Activated naive CD4-positive, alpha-beta T cell treated with anti-CD3 and anti-CD28 coated beads for 36 hours (primary cell): ENCODE measurements around the gene CREM. TPM values are rescaled to one million over a fixed set of nuclear protein-coding genes. Genes with fewer than 3 reads are reported as not detected.
A peak's percentile ranks its signal among the peaks of the same experiment; 100 is the strongest.
"Not testable (repeated sequence)": the region's sequence is repeated elsewhere in the genome, so short reads cannot be mapped to it uniquely, and the experiment has no call there.

ENCODE experiments used
- CTCF ChIA-PET: fragments of 350-600 bp; sonication (Branson Sonifier 250); formaldehyde crosslinking; loops from one replicate; lab custom pipeline; 2021; ENCODE audit warnings: antibody characterized with exemption; lab: Charles Lee
- DNase-seq: peaks from one replicate; pipeline ENCODE4 v3.0.0-alpha.2; 2020
- H3K27ac Mint-ChIP-seq: one replicate; pipeline ENCODE4 v1.8.0; 2021; ENCODE audit warnings: mild to moderate bottlenecking, mixed read lengths
- H3K27me3 Mint-ChIP-seq: one replicate; pipeline ENCODE4 v1.8.0; 2021; ENCODE audit warnings: low read depth, mixed read lengths
- H3K36me3 Mint-ChIP-seq: one replicate; pipeline ENCODE4 v1.8.0; 2021; ENCODE audit warnings: low read depth, mixed read lengths
- H3K4me1 Mint-ChIP-seq: one replicate; pipeline ENCODE4 v1.8.0; 2021; ENCODE audit warnings: low read depth, mixed read lengths
- H3K4me3 Mint-ChIP-seq: one replicate; pipeline ENCODE4 v1.8.0; 2021; ENCODE audit warnings: mild to moderate bottlenecking, moderate library complexity, mixed read lengths
- H3K9me3 Mint-ChIP-seq: one replicate; pipeline ENCODE4 v1.8.0; 2021; ENCODE audit warnings: mixed read lengths
- intact Hi-C: fragments of 100-400 bp; cut with micrococcal nuclease; formaldehyde crosslinking; loops from one replicate; pipeline ENCODE4 v1.15.1; 2023
- total RNA-seq, 2 experiments: library from RNA; stranded (reverse); gene quantifications; one replicate each; pipeline ENCODE4 v1.2.3, GENCODE V29; 2021

Gene CREM
- total RNA-seq, 2 experiments from 2014 or later = 107 to 111 TPM

- no peak for DNase-seq
- H3K27ac Mint-ChIP-seq = no peak overlapping the region
- H3K9me3 Mint-ChIP-seq = no peaks in the 10 kb centered on the region
- peaks cover 22% of the 10 kb centered on the region for H3K4me1 Mint-ChIP-seq
- intact Hi-C loops = no loop called here
- H3K27me3 Mint-ChIP-seq = no peaks in the 10 kb centered on the region
- CTCF ChIA-PET = interaction anchor here (1.4 to 12.1 kb wide), 2 partner anchors 63 to 90 kb away, joined by 3 to 223 read pairs; partner anchors contain the start of gene CREM
- no peak overlapping the region for H3K4me3 Mint-ChIP-seq
- H3K36me3 Mint-ChIP-seq = peaks cover 28% of the 10 kb centered on the region
These were observed 86.2 kb downstream of the CREM start for GRCh38 chr10:35212856-35213255.

GRCh38 chr10:35213699-35214098 is 87.1 kb downstream of the CREM start:
- Mint-ChIP-seq H3K27me3 (no peaks in the 10 kb centered on the region), H3K4me1 (peaks cover 26% of the 10 kb centered on the region), H3K9me3 (no peaks in the 10 kb centered on the region), H3K27ac (no peak overlapping the region), H3K4me3 (no peak overlapping the region), H3K36me3 (peaks cover 24% of the 10 kb centered on the region)
- intact Hi-C loops = no loop called here
- DNase-seq = no peak
- CTCF ChIA-PET = interaction anchor here (0.6 to 12.1 kb wide), 3 partner anchors 18 to 126 kb away, joined by 5 to 223 read pairs (median 6); partner anchors contain the start of gene CREM

GRCh38 chr10:35214607-35215020 is 88.0 kb downstream of the CREM start:
- CTCF ChIA-PET = interaction anchor here (1.0 to 12.1 kb wide), 2 partner anchors 18 to 91 kb away, joined by 6 to 223 read pairs; partner anchors contain the start of gene CREM
- Mint-ChIP-seq H3K36me3 (peaks cover 18% of the 10 kb centered on the region), H3K4me1 (peaks cover 28% of the 10 kb centered on the region), H3K27ac (no peak overlapping the region), H3K27me3 (no peaks in the 10 kb centered on the region), H3K9me3 (no peaks in the 10 kb centered on the region), H3K4me3 (no peak overlapping the region)
- intact Hi-C loops = no loop called here
- no peak for DNase-seq

DNA sequence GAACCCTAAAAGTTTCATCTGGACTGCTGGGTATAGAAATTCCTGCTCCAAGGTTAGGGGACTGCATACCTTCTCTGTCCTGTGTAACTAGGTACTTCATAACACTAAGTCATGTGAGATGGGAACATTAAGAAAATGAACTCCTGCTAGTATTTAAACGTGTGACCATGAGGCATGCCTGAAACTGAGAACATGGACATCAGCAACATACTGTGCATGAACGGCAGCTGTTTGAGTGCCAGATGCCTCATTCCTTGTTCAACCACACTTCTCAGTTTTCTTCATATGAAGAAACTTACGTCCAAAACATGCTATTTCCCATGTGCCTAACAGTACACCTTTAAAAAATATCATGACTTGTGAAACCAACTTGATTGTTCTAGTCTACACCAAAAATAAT is 88.5 kb downstream of the CREM start:
- Mint-ChIP-seq H3K36me3 (peaks cover 16% of the 10 kb centered on the region), H3K27ac (no peak overlapping the region), H3K9me3 (no peaks in the 10 kb centered on the region), H3K4me1 (peaks cover 29% of the 10 kb centered on the region), H3K4me3 (no peak overlapping the region), H3K27me3 (no peaks in the 10 kb centered on the region)
- CTCF ChIA-PET = interaction anchor here (12.1 kb wide), 1 partner anchor 92 kb away, joined by 223 read pairs; the partner anchor contains the start of gene CREM
- DNase-seq = no peak
- intact Hi-C loops = no loop called here

DNA sequence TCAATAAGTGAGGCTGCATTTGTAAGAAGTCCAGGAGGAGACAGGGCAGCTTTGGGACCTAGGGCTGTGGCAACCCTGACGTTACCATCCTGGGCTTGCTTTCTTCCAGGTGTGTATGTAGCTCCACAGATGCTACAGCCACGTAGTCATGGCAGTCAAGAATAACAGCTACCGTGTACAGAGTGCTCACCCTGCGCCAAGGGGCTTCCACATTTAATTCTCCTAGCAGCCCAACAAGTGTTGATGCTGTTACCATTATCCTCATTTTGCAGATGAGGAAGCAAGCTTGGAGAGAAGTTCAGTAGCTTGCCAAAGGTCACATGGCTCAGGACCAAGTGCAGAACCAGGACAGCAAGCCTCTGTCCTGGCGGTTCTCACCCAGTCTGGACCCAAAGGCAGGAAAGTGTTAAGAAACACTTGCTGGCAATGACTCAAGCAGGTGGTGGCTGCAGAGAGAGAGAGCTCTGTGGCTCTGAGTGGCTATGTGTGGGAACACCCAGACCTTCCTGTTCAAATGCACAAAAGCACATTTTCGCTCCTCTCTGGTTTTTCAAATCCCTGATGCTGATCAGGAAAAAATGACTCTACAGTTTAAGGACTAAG is 89.8 kb downstream of the CREM start:
- H3K27me3 Mint-ChIP-seq = no peaks in the 10 kb centered on the region
- peak; percentile 33 for DNase-seq
- no peak overlapping the region for H3K4me3 Mint-ChIP-seq
- peaks cover 32% of the 10 kb centered on the region for H3K4me1 Mint-ChIP-seq
- intact Hi-C loops = no loop called here
- H3K36me3 Mint-ChIP-seq = peaks cover 10% of the 10 kb centered on the region
- H3K9me3 Mint-ChIP-seq = no peaks in the 10 kb centered on the region
- CTCF ChIA-PET = interaction anchor here (0.7 to 12.1 kb wide), 8 partner anchors 12 to 221 kb away, joined by 3 to 223 read pairs (median 9); partner anchors contain the start of gene CREM
- H3K27ac Mint-ChIP-seq = no peak overlapping the region

GRCh38 chr10:35216956-35217355 is 90.3 kb downstream of the CREM start:
- peaks cover 32% of the 10 kb centered on the region for H3K4me1 Mint-ChIP-seq
- not testable (repeated sequence) for H3K4me3 Mint-ChIP-seq, H3K9me3 Mint-ChIP-seq

GRCh38 chr10:35217455-35217854 is 90.8 kb downstream of the CREM start:
- CTCF ChIA-PET = interaction anchor here (0.7 to 12.1 kb wide), 10 partner anchors 8 to 222 kb away, joined by 3 to 223 read pairs (median 6); partner anchors contain the start of gene CREM
- no peaks in the 10 kb centered on the region for H3K9me3 Mint-ChIP-seq

More at GRCh38 chr10:35216956-35217355, 90.3 kb downstream of the CREM start:
- intact Hi-C loops, DNase-seq, H3K36me3 Mint-ChIP-seq, H3K27ac Mint-ChIP-seq, H3K27me3 Mint-ChIP-seq: not testable (repeated sequence)
- CTCF ChIA-PET = interaction anchor here (0.7 to 12.1 kb wide), 10 partner anchors 13 to 222 kb away, joined by 3 to 223 read pairs (median 6); partner anchors contain the start of gene CREM

GRCh38 chr10:35218339-35218955 is 91.8 kb downstream of the CREM start:
- peak overlapping the region; percentile 74 for H3K27ac Mint-ChIP-seq
- intact Hi-C loops = loop anchor here (1.0 kb wide), 7 partner anchors 23 to 552 kb away; partner anchors contain the start of genes CREM and CUL2
- H3K4me3 Mint-ChIP-seq = peak overlapping the region; percentile 47
- peaks cover 3% of the 10 kb centered on the region for H3K36me3 Mint-ChIP-seq
- H3K9me3 Mint-ChIP-seq = no peaks in the 10 kb centered on the region
- H3K27me3 Mint-ChIP-seq = no peaks in the 10 kb centered on the region
- DNase-seq = peak; percentile 96
- H3K4me1 Mint-ChIP-seq = peaks cover 32% of the 10 kb centered on the region
- CTCF ChIA-PET = interaction anchor here (0.6 to 12.1 kb wide), 11 partner anchors 11 to 262 kb away, joined by 3 to 223 read pairs (median 5); partner anchors contain the start of gene CREM

More at GRCh38 chr10:35217455-35217854, 90.8 kb downstream of the CREM start:
- intact Hi-C loops = no loop called here
- Mint-ChIP-seq H3K27ac (no peak overlapping the region), H3K4me1 (peaks cover 32% of the 10 kb centered on the region), H3K27me3 (no peaks in the 10 kb centered on the region), H3K36me3 (peaks cover 3% of the 10 kb centered on the region), H3K4me3 (no peak overlapping the region)
- no peak for DNase-seq

GRCh38 chr10:35219292-35219691 is 92.6 kb downstream of the CREM start:
- H3K36me3 Mint-ChIP-seq = no peaks in the 10 kb centered on the region
- peak overlapping the region; percentile 74 for H3K27ac Mint-ChIP-seq
- no peak overlapping the region for H3K4me3 Mint-ChIP-seq
- H3K27me3 Mint-ChIP-seq = no peaks in the 10 kb centered on the region
- peak; percentile 29 for DNase-seq
- intact Hi-C loops = no loop called here
- CTCF ChIA-PET = interaction anchor here (0.6 to 12.1 kb wide), 8 partner anchors 20 to 344 kb away, joined by 3 to 223 read pairs (median 8); partner anchors contain the start of gene CREM
- peaks cover 32% of the 10 kb centered on the region for H3K4me1 Mint-ChIP-seq
- H3K9me3 Mint-ChIP-seq = no peaks in the 10 kb centered on the region

DNA sequence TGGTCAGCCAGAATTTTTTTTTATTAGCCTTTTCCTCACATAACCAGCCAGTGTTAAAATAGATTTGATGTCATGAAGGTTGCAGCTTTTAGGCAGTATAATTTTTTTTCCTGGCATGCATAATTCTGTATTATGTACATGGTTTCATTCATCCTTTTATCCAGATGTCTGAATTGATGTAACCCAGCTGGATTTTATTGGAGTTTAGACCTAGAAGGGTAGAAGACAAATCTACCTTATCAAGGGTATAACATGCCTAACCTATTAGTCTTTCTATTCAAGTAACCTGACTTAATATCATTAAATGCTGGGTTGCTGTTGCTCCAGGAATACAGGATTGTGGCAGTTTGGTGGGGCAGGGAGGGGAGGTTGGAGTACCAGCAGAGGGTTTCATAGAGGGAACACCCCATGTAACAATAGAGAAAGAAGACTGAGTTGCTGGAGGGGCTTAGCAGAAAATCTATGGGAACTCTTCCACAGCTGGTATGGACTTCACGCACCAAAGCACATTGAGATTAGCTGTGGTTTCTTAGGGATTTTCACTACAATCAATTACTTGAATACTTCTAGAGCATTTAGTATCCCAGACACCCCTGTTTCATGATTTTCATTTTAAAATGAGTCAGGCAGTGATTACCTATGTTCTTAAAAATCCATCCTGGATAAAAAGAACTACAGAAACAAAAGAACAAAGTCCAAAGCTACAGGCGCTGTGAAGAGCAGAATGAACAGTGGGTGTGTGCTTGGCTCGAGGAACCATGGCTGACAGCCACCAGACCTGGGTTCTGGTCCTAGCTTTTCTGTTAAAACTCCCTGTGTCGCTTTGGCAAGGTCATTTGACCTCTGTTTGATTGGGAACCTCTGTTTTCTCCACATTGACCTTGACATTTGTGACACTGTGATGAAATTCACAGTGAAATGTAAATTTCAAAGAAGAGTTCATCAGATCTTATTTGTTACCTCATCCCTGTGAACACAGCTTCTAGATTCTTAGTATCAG is 93.5 kb downstream of the CREM start:
- Mint-ChIP-seq H3K27me3 (no peaks in the 10 kb centered on the region), H3K4me1 (peaks cover 34% of the 10 kb centered on the region), H3K27ac (no peak overlapping the region), H3K9me3 (no peaks in the 10 kb centered on the region), H3K4me3 (no peak overlapping the region), H3K36me3 (no peaks in the 10 kb centered on the region)
- no peak for DNase-seq
- intact Hi-C loops = loop anchor here (10.0 kb wide), 1 partner anchor 525 kb away; no protein-coding TSS in a partner anchor
- CTCF ChIA-PET = interaction anchor here (0.5 to 12.1 kb wide), 11 partner anchors 9 to 1318 kb away, joined by 3 to 223 read pairs (median 4); partner anchors contain the start of gene CREM

DNA sequence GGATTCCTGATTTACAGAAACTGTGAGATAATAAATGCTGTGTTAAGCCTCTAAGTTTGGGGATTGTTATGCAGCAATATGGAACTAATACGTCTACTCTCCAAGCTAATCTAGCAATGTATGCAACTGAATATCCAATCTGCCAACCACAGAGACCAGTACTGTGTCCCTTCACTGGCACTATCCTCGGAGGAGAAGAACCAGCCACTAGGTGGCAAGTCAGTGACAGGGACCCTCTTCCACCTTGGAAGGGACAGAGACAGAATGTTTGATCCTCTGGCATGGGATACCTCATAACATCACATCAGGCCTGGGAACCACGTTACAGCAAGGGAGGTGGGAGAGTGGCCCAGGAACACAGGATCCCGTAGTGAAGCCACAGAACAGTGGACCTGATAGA is 96.4 kb downstream of the CREM start:
- no peak overlapping the region for H3K4me3 Mint-ChIP-seq
- H3K36me3 Mint-ChIP-seq = no peaks in the 10 kb centered on the region
- no peak overlapping the region for H3K27ac Mint-ChIP-seq
- no peaks in the 10 kb centered on the region for H3K9me3 Mint-ChIP-seq
- CTCF ChIA-PET = interaction anchor here (1.9 to 12.1 kb wide), 2 partner anchors 100 to 103 kb away, joined by 4 to 223 read pairs; partner anchors contain the start of gene CREM
- intact Hi-C loops = loop anchor here (10.0 kb wide), 1 partner anchor 528 kb away; no protein-coding TSS in a partner anchor
- H3K4me1 Mint-ChIP-seq = peaks cover 26% of the 10 kb centered on the region
- DNase-seq = no peak
- no peaks in the 10 kb centered on the region for H3K27me3 Mint-ChIP-seq
